ENCODE measurements around the gene TNPO1.

DNA sequence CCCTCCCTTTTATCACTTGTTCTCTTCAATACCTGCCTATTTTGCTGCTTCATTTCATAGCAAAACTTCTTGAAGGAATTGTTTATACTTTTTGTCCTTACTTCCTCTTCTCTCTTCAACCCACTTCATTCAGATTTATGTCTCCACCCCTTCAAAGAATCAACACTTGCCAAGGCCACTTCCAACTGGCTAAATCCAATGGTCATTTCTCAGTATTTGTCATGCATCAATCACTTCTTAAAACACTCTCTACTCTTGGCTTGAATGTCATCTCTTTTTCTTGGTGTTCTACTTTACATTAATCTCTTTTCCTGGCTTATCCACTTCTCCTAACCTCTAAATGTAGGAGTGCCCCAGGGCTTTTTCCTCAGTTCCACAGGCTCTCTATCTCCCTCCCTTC, 131.0 kb downstream of the TNPO1 start:
- TF ChIP-seq, protein P1, sequence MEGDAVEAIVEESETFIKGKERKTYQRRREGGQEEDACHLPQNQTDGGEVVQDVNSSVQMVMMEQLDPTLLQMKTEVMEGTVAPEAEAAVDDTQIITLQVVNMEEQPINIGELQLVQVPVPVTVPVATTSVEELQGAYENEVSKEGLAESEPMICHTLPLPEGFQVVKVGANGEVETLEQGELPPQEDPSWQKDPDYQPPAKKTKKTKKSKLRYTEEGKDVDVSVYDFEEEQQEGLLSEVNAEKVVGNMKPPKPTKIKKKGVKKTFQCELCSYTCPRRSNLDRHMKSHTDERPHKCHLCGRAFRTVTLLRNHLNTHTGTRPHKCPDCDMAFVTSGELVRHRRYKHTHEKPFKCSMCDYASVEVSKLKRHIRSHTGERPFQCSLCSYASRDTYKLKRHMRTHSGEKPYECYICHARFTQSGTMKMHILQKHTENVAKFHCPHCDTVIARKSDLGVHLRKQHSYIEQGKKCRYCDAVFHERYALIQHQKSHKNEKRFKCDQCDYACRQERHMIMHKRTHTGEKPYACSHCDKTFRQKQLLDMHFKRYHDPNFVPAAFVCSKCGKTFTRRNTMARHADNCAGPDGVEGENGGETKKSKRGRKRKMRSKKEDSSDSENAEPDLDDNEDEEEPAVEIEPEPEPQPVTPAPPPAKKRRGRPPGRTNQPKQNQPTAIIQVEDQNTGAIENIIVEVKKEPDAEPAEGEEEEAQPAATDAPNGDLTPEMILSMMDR (IDR thresholded peaks at IDR 0.05; ENCODE audit: low read depth, low read length, missing input control): no peak
- TF ChIP-seq, protein P2, sequence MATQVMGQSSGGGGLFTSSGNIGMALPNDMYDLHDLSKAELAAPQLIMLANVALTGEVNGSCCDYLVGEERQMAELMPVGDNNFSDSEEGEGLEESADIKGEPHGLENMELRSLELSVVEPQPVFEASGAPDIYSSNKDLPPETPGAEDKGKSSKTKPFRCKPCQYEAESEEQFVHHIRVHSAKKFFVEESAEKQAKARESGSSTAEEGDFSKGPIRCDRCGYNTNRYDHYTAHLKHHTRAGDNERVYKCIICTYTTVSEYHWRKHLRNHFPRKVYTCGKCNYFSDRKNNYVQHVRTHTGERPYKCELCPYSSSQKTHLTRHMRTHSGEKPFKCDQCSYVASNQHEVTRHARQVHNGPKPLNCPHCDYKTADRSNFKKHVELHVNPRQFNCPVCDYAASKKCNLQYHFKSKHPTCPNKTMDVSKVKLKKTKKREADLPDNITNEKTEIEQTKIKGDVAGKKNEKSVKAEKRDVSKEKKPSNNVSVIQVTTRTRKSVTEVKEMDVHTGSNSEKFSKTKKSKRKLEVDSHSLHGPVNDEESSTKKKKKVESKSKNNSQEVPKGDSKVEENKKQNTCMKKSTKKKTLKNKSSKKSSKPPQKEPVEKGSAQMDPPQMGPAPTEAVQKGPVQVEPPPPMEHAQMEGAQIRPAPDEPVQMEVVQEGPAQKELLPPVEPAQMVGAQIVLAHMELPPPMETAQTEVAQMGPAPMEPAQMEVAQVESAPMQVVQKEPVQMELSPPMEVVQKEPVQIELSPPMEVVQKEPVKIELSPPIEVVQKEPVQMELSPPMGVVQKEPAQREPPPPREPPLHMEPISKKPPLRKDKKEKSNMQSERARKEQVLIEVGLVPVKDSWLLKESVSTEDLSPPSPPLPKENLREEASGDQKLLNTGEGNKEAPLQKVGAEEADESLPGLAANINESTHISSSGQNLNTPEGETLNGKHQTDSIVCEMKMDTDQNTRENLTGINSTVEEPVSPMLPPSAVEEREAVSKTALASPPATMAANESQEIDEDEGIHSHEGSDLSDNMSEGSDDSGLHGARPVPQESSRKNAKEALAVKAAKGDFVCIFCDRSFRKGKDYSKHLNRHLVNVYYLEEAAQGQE (IDR thresholded peaks at IDR 0.05): no peak
- TF ChIP-seq RAD21 (IDR thresholded peaks at IDR 0.05) (no peak), TAF1 (conservative IDR thresholded peaks at IDR 0.05) (no peak), YY1 (IDR thresholded peaks at IDR 0.05) (no peak)
- TF ChIP-seq, protein P3, sequence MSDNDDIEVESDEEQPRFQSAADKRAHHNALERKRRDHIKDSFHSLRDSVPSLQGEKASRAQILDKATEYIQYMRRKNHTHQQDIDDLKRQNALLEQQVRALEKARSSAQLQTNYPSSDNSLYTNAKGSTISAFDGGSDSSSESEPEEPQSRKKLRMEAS (IDR thresholded peaks at IDR 0.05): no peak
